ENCODE results near the gene MRPL38.
"Not testable (repeated sequence)": the region's sequence is repeated elsewhere in the genome, so short reads cannot be mapped to it uniquely, and the experiment has no call there.

The MRPL38 gene

GRCh38 chr17:75896415-75897159 lies 8.1 kb downstream of the MRPL38 start, which contains the start of gene TRIM65:
Gene TRIM65, minus strand, starts transcription at chr17:75896951. Its CDS starts 14 bp downstream, at chr17:75896937.
- DNase-seq (ENCODE audit: low read depth) = peak; percentile 76

GRCh38 chr17:75895370-75896155 lies 9.1 kb downstream of the MRPL38 start:
- DNase-seq (ENCODE audit: low read depth) = peak; percentile 10

GRCh38 chr17:75894049-75894733 lies 10.5 kb downstream of the MRPL38 start:
- DNase-seq (ENCODE audit: low read depth) = peak; percentile 33

GRCh38 chr17:75893305-75894048 lies 11.2 kb downstream of the MRPL38 start:
- no peak for DNase-seq (ENCODE audit: low read depth)

GRCh38 chr17:75892556-75893224 lies 12.0 kb downstream of the MRPL38 start:
- no peak for DNase-seq (ENCODE audit: low read depth)

GRCh38 chr17:75891605-75892555 lies 12.8 kb downstream of the MRPL38 start:
- DNase-seq (ENCODE audit: low read depth) = no peak

GRCh38 chr17:75891022-75891604 lies 13.6 kb downstream of the MRPL38 start:
- DNase-seq (ENCODE audit: low read depth) = no peak

GRCh38 chr17:75889454-75889853 lies 15.2 kb downstream of the MRPL38 start:
- no peak for DNase-seq (ENCODE audit: low read depth)

- DNase-seq (ENCODE audit: low read depth) = no peak
Observed at GRCh38 chr17:75888484-75888883, 16.2 kb downstream of the MRPL38 start.

- not testable (repeated sequence) for DNase-seq (ENCODE audit: low read depth)
Observed at GRCh38 chr17:75885860-75886259, 18.8 kb downstream of the MRPL38 start.

GRCh38 chr17:75885431-75885830 lies 19.3 kb downstream of the MRPL38 start:
- DNase-seq (ENCODE audit: low read depth) = no peak

GRCh38 chr17:75881678-75882454 lies 22.8 kb downstream of the MRPL38 start:
- DNase-seq (ENCODE audit: low read depth) = no peak

GRCh38 chr17:75880266-75880665 lies 24.4 kb downstream of the MRPL38 start:
- DNase-seq (ENCODE audit: low read depth) = no peak

- peak; percentile 74 for DNase-seq (ENCODE audit: low read depth)
Observed at GRCh38 chr17:75878174-75878998, 26.3 kb downstream of the MRPL38 start, which contains the start of gene TRIM47. Gene TRIM47, minus strand, starts transcription at chr17:75878581. Its CDS starts 33 bp downstream, at chr17:75878548.

GRCh38 chr17:75877752-75878173 lies 26.9 kb downstream of the MRPL38 start:
- peak; percentile 60 for DNase-seq (ENCODE audit: low read depth)

- peak; percentile 97 for DNase-seq (ENCODE audit: low read depth)
Observed at GRCh38 chr17:75876938-75877751, 27.5 kb downstream of the MRPL38 start.
